Large intestine (tissue), 3 donors: Measurements from ENCODE around the gene UFM1. TPM values are rescaled to one million over a fixed set of nuclear protein-coding genes. Genes with fewer than 3 reads are reported as not detected.

Experiments used
- DNase-seq, 2 donors: peaks; one replicate each; pipeline versions ENCODE4 v3.0.0 to v3.0.0-alpha.2; 2013
- H3K27ac ChIP-seq: one replicate; pipeline ENCODE4 v1.5.1; 2013; ENCODE audit warnings: low read length
- H3K27me3 ChIP-seq: 2 replicates; pipeline ENCODE4 v1.6.1; 2013; ENCODE audit warnings: low read length; ENCODE audit not compliant: control insufficient read depth, insufficient read depth
- H3K36me3 ChIP-seq: 2 replicates; pipeline ENCODE4 v1.6.1; 2013; ENCODE audit warnings: low read length; ENCODE audit not compliant: control insufficient read depth, insufficient read depth
- H3K4me1 ChIP-seq: one replicate; pipeline ENCODE4 v1.6.1; 2013; ENCODE audit warnings: low read length; ENCODE audit not compliant: control insufficient read depth, insufficient read depth
- H3K4me3 ChIP-seq: one replicate; pipeline ENCODE4 v1.5.1; 2013; ENCODE audit warnings: low read length
- H3K9me3 ChIP-seq: one replicate; pipeline ENCODE4 v1.6.1; 2013; ENCODE audit warnings: mild to moderate bottlenecking, low read depth, low read length, moderate library complexity; ENCODE audit not compliant: control insufficient read depth
- WGBS: methylation state at CpG from one replicate; pipeline ENCODE4 v1.1.5; 2013; ENCODE audit warnings: low lambda C conversion rate; ENCODE audit not compliant: insufficient coverage; 5-methylcytosine and 5-hydroxymethylcytosine counted together
- polyA plus RNA-seq: library from polyadenylated mRNA; unstranded; fragments of 120-200 nt; gene quantifications from one replicate; pipeline ENCODE4 v1.2.1, GENCODE V29; 2013

UFM1 gene
- polyA plus RNA-seq, 1 donor: 84.8 TPM

GRCh38 chr13:38405216-38405615, 55.6 kb downstream of the UFM1 start:
- WGBS: 57% methylated on average over 1 of the region's 1 CpG
- Histone ChIP-seq H3K27me3 (no peaks in the 10 kb centered on the region), H3K4me1 (no peaks in the 10 kb centered on the region), H3K4me3 (no peak overlapping the region), H3K9me3 (no peaks in the 10 kb centered on the region), H3K36me3 (no peaks in the 10 kb centered on the region), H3K27ac (no peak overlapping the region)
- DNase-seq: no peak

- 100% methylated on average over 1 of the region's 2 CpGs for WGBS
- DNase-seq: no peak
- Histone ChIP-seq H3K36me3 (no peaks in the 10 kb centered on the region), H3K4me1 (no peaks in the 10 kb centered on the region), H3K27me3 (no peaks in the 10 kb centered on the region), H3K9me3 (no peaks in the 10 kb centered on the region), H3K27ac (no peak overlapping the region), H3K4me3 (no peak overlapping the region)
Observed at GRCh38 chr13:38409771-38410170, 60.1 kb downstream of the UFM1 start.

- H3K36me3 ChIP-seq: no peaks in the 10 kb centered on the region
- H3K4me3 ChIP-seq: no peak overlapping the region
- H3K9me3 ChIP-seq: no peaks in the 10 kb centered on the region
- no peak overlapping the region for H3K27ac ChIP-seq
- no peak for DNase-seq
- no CpG with 5 or more reads among the region's 1 CpG for WGBS
- no peaks in the 10 kb centered on the region for H3K27me3 ChIP-seq
- H3K4me1 ChIP-seq: no peaks in the 10 kb centered on the region
Observed at GRCh38 chr13:38412266-38412665, 62.6 kb downstream of the UFM1 start.
